Suprapubic skin (tissue), 4 donors: ENCODE measurements around the gene SEC63. TPM values are rescaled to one million over a fixed set of nuclear protein-coding genes. Genes with fewer than 3 reads are reported as not detected.
A peak's percentile ranks its signal among the peaks of the same experiment; 100 is the strongest.
"Not testable (repeated sequence)": the region's sequence is repeated elsewhere in the genome, so short reads cannot be mapped to it uniquely, and the experiment has no call there.

Experiments used
- DNase-seq, 2 donors: peaks; one replicate each; pipeline ENCODE4 v3.0.0-alpha.2; 2019; ENCODE audit warnings: low spot score in 2 of 2
- H3K27ac ChIP-seq: fragments of 200-600 bp; sonication (generic); one replicate; pipeline ENCODE4 v1.5.1; 2019
- H3K27me3 ChIP-seq: fragments of 200-600 bp; sonication (generic); one replicate; pipeline ENCODE4 v1.5.1; 2019
- H3K36me3 ChIP-seq: fragments of 200-600 bp; sonication (generic); one replicate; pipeline ENCODE4 v1.5.1; 2019
- H3K4me1 ChIP-seq: fragments of 200-600 bp; sonication (generic); one replicate; pipeline ENCODE4 v1.5.1; 2019
- H3K4me3 ChIP-seq: fragments of 200-600 bp; sonication (generic); one replicate; pipeline ENCODE4 v1.5.1; 2019; ENCODE audit warnings: mild to moderate bottlenecking
- H3K9me3 ChIP-seq: fragments of 200-600 bp; sonication (generic); one replicate; pipeline ENCODE4 v1.5.1; 2019
- EP300 ChIP-seq: sonication (generic); formaldehyde crosslinking; IDR thresholded peaks from one replicate; pipeline ENCODE4 v1.6.1; 2017; ENCODE audit warnings: antibody characterized with exemption
- POLR2A ChIP-seq, 2 donors: fragments of 450-650 bp; IDR thresholded peaks; one replicate each; pipeline ENCODE4 v1.6.1; 2017; ENCODE audit warnings: antibody characterized with exemption in 2 of 2, mild to moderate bottlenecking in 2 of 2, moderate library complexity in 2 of 2
- POLR2AphosphoS5 ChIP-seq, 3 donors: sonication (generic); formaldehyde crosslinking; IDR thresholded peaks; one replicate each; pipeline ENCODE4 v1.6.1; 2017; ENCODE audit warnings: antibody characterized with exemption in 3 of 3
- WGBS: methylation state at CpG from one replicate; pipeline ENCODE4 v1.1.5; 2018; 5-methylcytosine and 5-hydroxymethylcytosine counted together
- total RNA-seq, 4 donors: library from RNA; depleted of rRNA; stranded (reverse); fragments of >200 nt; gene quantifications; one replicate each; pipeline ENCODE4 v1.1.0, GENCODE V29; 2016
- TF ChIP-seq, protein P1 (sequence below), 2 donors: fragments of 200-600 bp in 1 of 2; fragments of 450-650 bp in 1 of 2; sonication (generic) in 1 of 2; IDR thresholded peaks; one replicate each; pipeline ENCODE4 v1.5.1; 2016 to 2019; ENCODE audit warnings: antibody characterized with exemption in 2 of 2, mild to moderate bottlenecking in 1 of 2, moderate library complexity in 1 of 2

Gene SEC63
- total RNA-seq, 4 donors from 2014 or later, result 31.6 to 54.1 (median 42.4) TPM

DNA sequence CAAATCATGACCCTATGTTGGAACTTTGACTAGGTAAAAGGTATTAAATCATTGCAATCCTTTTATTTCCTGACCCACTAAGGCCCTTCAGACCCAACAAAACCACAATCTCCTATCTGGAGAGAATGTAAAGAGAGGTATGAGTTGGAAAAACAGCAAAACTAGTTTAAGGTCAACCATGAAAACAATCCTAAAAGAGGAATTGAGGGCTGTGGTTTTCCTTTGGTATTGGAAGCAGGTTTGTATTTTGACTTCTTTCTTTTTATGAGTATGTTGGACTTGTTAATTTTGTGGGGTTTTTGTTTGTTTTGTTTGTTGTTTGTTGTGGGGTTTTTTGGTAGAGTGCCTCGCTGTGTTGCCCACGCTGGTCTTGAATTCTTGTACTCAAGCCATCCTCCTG lies 4.7 kb upstream of the SEC63 start:
- no peak overlapping the region for H3K4me3 ChIP-seq
- H3K27me3 ChIP-seq, result no peaks in the 10 kb centered on the region
- 90% methylated on average over 2 of the region's 2 CpGs for WGBS
- no peak overlapping the region for H3K27ac ChIP-seq
- no peaks in the 10 kb centered on the region for H3K9me3 ChIP-seq
- H3K4me1 ChIP-seq, result peaks cover 19% of the 10 kb centered on the region
- DNase-seq, result no peak
- TF ChIP-seq EP300, result no peak
- TF ChIP-seq, protein P1, sequence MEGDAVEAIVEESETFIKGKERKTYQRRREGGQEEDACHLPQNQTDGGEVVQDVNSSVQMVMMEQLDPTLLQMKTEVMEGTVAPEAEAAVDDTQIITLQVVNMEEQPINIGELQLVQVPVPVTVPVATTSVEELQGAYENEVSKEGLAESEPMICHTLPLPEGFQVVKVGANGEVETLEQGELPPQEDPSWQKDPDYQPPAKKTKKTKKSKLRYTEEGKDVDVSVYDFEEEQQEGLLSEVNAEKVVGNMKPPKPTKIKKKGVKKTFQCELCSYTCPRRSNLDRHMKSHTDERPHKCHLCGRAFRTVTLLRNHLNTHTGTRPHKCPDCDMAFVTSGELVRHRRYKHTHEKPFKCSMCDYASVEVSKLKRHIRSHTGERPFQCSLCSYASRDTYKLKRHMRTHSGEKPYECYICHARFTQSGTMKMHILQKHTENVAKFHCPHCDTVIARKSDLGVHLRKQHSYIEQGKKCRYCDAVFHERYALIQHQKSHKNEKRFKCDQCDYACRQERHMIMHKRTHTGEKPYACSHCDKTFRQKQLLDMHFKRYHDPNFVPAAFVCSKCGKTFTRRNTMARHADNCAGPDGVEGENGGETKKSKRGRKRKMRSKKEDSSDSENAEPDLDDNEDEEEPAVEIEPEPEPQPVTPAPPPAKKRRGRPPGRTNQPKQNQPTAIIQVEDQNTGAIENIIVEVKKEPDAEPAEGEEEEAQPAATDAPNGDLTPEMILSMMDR (IDR thresholded peaks at IDR 0.05), result no peak
- TF ChIP-seq POLR2AphosphoS5 (IDR thresholded peaks at IDR 0.05), result no peak
- no peak for TF ChIP-seq POLR2A (IDR thresholded peaks at IDR 0.05)
- no peaks in the 10 kb centered on the region for H3K36me3 ChIP-seq

- Histone ChIP-seq H3K4me1 (peaks cover 31% of the 10 kb centered on the region), H3K27me3 (no peaks in the 10 kb centered on the region), H3K9me3 (no peaks in the 10 kb centered on the region), H3K36me3 (no peaks in the 10 kb centered on the region), H3K4me3 (no peak overlapping the region), H3K27ac (no peak overlapping the region)
- WGBS, result 71% methylated on average over 10 of the region's 10 CpGs
- no peak for DNase-seq
- TF ChIP-seq POLR2A (IDR thresholded peaks at IDR 0.05) (no peak), EP300 (no peak), POLR2AphosphoS5 (IDR thresholded peaks at IDR 0.05) (no peak)
- TF ChIP-seq, protein P1 (IDR thresholded peaks at IDR 0.05), result no peak
These were observed 1.4 kb upstream of the SEC63 start for GRCh38 chr6:107959392-107959791.

- H3K36me3 ChIP-seq, H3K27me3 ChIP-seq, H3K27ac ChIP-seq, H3K9me3 ChIP-seq, DNase-seq: not testable (repeated sequence)
- WGBS, result 76% methylated on average over 27 of the region's 27 CpGs
- Histone ChIP-seq H3K4me3 (peak overlapping the region; percentile 89), H3K4me1 (peaks cover 31% of the 10 kb centered on the region)
These were observed 818 bp upstream of the SEC63 start for GRCh38 chr6:107958689-107959362.

DNA sequence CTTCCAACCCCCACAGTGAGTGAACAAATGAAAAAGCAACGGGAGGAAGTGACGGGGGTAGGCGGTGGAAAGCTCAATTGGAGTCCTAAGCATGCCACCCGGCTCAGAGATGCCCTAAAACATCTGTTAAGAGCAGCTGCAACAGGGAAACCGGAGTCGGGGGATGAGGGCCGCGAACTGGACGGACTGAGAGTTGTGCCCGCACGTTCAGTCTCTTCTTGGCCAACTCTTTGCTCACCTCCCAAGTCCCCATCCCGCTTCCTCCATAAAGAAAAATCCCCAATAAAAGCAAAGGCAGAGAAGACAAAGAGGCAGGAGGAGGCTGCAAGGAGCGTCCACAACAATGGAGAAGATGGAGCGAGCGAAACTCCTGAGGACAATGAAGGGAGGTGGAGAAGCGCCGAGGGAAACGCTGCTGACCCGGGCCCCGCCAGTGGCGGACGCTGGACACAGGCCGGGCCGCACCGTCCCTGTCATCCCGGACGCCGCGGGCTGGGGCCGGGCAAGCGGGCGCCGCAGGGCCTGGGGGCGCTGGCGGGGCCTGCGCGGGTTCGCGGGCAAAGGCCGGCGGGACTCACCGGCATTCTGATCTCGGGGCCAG lies 600 bp downstream of the SEC63 start:
- Histone ChIP-seq H3K9me3 (no peaks in the 10 kb centered on the region), H3K4me3 (peak overlapping the region; percentile 89), H3K4me1 (peaks cover 39% of the 10 kb centered on the region), H3K27ac (peak overlapping the region; percentile 88), H3K27me3 (no peaks in the 10 kb centered on the region), H3K36me3 (no peaks in the 10 kb centered on the region)
- under 1% methylated on average over 29 of the region's 43 CpGs for WGBS
- DNase-seq, result peak in 1 of 2 donors; percentile 76
- TF ChIP-seq, protein P1 (IDR thresholded peaks at IDR 0.05), result no peak
- TF ChIP-seq EP300, result no peak
- no peak for TF ChIP-seq POLR2AphosphoS5 (IDR thresholded peaks at IDR 0.05)
- TF ChIP-seq POLR2A (IDR thresholded peaks at IDR 0.05), result no peak

GRCh38 chr6:107956586-107957307 lies 1.3 kb downstream of the SEC63 start:
- no peaks in the 10 kb centered on the region for H3K9me3 ChIP-seq
- H3K4me3 ChIP-seq, result peak overlapping the region; percentile 89
- peak overlapping the region; percentile 88 for H3K27ac ChIP-seq
- H3K27me3 ChIP-seq, result no peaks in the 10 kb centered on the region
- 5% methylated on average over 9 of the region's 9 CpGs for WGBS
- peaks cover 41% of the 10 kb centered on the region for H3K4me1 ChIP-seq
- no peaks in the 10 kb centered on the region for H3K36me3 ChIP-seq
- DNase-seq, result no peak
- TF ChIP-seq, protein P1 (IDR thresholded peaks at IDR 0.05), result no peak
- TF ChIP-seq POLR2A (IDR thresholded peaks at IDR 0.05) (no peak), EP300 (no peak), POLR2AphosphoS5 (IDR thresholded peaks at IDR 0.05) (no peak)
